Activated CD8-positive, alpha-beta memory T cell treated with anti-CD3 and anti-CD28 coated beads for 36 hours (primary cell): Measurements from ENCODE around the gene OR51B4. TPM values are rescaled to one million over a fixed set of nuclear protein-coding genes. Genes with fewer than 3 reads are reported as not detected.
"Not testable (repeated sequence)": the region's sequence is repeated elsewhere in the genome, so short reads cannot be mapped to it uniquely, and the experiment has no call there.

Source experiments
- CTCF ChIA-PET: fragments of 350-600 bp; sonication (Branson Sonifier 250); formaldehyde crosslinking; loops from one replicate; lab custom pipeline; 2021; ENCODE audit warnings: antibody characterized with exemption; lab: Charles Lee
- POLR2A ChIA-PET: fragments of 350-600 bp; sonication (Branson Sonifier 250); formaldehyde crosslinking; loops from one replicate; lab custom pipeline; 2021; ENCODE audit warnings: antibody characterized with exemption; lab: Charles Lee
- total RNA-seq, 2 experiments: library from RNA; stranded (reverse); gene quantifications; one replicate each; pipeline ENCODE4 v1.2.3, GENCODE V29; 2021

OR51B4 gene
- total RNA-seq, 2 experiments from 2014 or later: not detected

DNA sequence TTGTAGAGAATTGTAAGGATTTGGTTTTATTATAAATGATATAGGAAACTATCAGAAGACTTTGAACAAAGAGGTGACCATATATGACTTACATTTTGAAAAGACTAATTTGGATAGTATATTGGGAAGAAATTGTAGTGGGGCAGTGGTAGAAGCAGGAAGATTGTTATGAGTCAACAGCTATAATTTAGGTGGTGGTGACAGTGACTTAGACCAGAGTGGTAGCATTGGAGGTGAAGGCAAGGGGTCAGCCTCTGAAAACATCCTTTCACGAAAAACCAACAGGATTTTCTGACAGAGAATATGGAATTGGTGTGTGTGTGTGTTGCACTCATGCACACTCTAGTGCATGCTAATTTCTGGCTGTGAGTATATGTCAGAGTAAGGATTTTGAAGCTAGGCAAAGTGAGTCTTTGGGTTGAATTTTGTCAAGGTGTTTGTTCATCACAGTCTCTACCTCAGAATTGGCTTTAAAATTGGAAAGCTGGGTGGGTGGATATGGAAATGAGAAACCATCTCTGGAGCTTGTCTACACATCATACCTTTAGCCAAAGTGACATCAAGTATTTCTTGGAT, 23.9 kb downstream of the OR51B4 start:
- CTCF ChIA-PET: no interaction called here
- POLR2A ChIA-PET: no interaction called here

DNA sequence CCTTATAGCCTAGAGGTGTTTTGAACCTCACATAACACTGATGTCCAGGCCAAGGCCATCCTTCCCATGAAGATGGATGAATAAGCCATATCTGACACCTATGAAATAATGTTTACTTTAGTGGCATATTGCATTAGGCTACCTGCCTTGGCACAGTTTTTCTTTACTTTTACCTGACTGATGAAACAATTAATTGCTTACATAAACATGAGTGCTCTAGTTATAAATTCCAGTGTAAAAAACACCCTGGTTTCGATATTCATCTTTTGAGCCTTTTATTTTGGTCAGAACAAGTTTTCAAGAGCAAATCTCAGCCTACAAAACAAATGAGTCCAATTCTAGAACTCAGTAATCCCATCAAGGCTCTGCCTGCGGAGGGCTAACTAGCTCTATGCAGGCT, 25.0 kb downstream of the OR51B4 start:
- POLR2A ChIA-PET: no interaction called here
- CTCF ChIA-PET: no interaction called here

DNA sequence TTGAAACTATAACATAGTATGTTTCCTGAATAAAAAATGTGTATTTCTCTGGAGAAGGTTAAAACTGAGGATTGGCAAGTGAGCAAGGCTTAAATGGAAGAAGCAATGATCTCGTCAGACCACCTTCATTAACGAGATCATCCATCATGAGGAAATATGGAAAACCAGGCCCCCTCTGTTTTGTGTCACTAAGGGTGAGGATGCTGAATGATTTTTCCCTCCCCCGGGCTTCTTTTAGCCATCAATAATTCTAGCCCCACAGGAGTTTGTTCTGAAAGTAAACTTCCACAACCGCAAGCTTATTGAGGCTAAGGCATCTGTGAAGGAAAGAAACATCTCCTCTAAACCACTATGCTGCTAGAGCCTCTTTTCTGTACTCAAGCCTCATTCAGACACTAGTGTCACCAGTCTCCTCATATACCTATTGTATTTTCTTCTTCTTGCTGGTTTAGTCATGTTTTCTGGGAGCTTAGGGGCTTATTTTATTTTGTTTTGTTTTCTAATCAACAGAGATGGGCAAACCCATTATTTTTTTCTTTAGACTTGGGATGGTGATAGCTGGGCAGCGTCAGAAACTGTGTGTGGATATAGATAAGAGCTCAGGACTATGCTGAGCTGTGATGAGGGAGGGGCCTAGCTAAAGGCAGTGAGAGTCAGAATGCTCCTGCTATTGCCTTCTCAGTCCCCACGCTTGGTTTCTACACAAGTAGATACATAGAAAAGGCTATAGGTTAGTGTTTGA, 26.2 kb downstream of the OR51B4 start:
- CTCF ChIA-PET: no interaction called here

DNA sequence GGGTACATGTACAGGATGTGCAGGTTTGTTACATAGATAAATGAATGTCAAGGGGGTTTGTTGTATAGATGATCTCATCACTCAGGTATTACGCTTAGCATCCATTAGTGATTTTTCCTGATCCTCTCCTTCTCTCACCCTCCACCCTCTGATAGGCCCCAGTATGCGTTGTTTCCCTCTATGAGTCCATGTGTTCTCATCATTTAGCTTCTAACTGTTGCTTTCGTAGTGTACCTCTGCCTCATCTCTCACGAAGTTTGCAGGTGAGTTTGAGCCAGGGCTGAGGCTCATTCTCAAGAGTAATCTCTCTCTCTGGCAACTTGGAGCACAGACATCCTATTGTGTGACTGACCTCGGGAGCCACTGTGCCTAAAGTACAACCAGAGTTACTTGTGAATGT, 27.4 kb downstream of the OR51B4 start:
- ChIA-PET POLR2A (no interaction called here), CTCF (no interaction called here)

More for the DNA sequence above, 26.2 kb downstream of the OR51B4 start:
- POLR2A ChIA-PET: no interaction called here

DNA sequence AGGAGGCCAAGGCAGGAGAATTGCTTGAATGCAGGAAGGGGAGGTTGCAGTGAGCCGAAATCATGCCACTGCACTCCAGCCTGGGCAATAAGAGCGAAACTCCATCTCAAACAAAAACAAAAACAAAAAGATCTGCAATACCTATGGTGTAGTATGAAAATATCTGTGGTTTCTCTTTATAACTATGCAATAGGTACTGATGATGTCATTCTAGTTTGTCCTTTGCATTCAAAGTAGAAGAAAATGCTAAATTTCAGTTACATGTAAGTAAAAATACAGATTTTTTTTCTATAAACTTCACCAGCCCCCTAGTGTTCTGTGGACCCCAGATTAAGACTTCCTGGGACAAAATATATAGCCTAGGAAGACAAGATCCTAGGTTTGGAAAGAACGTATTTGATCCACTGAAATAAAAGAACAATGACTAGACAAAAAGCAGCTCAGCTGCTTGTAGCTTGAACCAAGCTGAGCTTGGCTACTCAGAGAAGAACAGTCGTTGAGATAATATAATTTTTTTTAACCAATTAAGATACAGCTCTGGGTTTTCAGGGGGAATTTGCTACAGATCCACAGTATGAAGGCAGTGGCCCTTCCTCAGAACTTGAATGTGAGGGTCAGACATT, 29.2 kb downstream of the OR51B4 start:
- POLR2A ChIA-PET: no interaction called here
- CTCF ChIA-PET: no interaction called here

DNA sequence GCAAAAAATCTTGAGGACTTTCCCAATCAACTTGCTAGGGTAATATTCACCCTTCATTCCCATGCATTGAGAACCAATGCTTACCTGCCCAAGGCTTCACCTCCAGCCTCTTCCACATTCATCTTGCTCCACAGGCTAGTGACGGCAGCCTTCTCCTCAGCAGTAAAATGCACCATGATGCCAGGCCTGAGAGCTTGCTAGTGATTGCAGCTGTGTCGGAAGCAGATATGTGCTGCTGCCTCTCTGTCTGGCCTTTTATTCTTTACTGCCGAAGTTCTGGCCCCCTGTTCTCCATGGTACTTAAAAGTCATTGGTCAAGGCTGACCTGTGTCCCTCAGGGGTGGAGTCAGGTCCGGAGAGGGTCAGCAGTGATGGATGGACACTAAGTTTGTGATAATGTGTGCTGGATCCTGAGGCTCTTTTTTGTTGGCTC, 32.0 kb downstream of the OR51B4 start, which contains the start of gene HBE1:
TSS of gene HBE1 (minus strand) at position 231 of the 433 bp plus-strand sequence. CDS start at position 176, 55 bp downstream.
- ChIA-PET CTCF (no interaction called here), POLR2A (no interaction called here)

DNA sequence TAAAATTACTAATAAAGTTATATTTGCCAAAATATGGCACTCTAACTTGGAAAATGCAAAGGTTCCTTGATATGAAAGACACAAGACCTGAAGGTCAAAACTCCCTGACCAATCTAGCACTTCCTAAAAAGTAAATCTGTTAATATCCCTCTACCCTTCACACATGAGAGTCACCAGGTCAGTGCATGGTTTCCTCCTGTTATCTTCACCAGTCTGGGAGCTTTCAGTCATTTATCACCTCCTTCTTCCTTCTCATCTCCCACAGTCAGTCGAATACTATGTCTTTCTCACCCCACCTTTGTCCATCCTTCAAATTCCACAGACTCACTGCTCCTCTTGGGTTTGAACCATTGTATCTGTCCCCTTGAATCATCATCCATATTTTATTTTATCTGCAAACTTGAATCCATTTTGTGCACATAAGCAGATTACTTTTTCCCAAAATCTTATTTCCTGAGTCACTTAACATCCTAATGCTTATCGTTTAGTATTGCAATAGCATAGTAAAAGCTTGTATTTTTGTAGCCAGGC, 34.6 kb downstream of the OR51B4 start:
- CTCF ChIA-PET: no interaction called here
- POLR2A ChIA-PET: no interaction called here

DNA sequence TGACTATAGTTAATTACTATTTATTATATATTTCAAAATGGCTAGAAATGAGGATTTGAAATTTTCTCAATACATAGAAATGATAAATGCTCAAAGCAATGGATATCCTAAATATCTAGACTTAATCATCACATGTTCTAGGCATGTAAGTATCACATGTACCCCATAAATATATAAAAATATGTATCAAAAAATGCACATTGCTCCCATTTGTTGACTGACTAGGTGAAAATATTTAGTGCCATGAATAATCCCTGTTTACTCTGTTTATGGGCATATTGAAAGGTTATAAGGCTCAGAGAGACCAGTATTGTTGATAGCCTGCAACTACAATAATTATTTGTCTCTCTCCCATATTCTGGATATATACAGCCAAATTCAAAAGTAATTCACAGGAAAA, 35.1 kb downstream of the OR51B4 start:
- POLR2A ChIA-PET: no interaction called here
- CTCF ChIA-PET: no interaction called here

DNA sequence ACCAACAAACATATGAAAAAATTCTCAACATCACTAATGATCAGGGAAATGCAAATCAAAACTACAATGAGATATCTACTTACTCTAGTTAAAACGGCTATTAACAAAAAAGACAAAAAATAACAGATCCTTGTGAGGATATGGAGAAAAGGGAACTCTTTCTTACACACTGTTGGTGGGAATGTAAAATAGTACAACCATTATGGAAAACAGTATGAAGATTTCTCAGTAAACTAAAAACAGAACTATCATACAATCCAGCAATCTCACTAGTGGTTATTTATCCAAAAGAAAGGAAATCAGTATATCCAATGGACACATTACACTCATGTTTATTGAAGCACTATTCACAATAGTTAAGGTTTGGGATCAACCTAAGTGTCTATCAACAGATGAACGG, 35.9 kb downstream of the OR51B4 start:
- POLR2A ChIA-PET: no interaction called here
- CTCF ChIA-PET: no interaction called here

DNA sequence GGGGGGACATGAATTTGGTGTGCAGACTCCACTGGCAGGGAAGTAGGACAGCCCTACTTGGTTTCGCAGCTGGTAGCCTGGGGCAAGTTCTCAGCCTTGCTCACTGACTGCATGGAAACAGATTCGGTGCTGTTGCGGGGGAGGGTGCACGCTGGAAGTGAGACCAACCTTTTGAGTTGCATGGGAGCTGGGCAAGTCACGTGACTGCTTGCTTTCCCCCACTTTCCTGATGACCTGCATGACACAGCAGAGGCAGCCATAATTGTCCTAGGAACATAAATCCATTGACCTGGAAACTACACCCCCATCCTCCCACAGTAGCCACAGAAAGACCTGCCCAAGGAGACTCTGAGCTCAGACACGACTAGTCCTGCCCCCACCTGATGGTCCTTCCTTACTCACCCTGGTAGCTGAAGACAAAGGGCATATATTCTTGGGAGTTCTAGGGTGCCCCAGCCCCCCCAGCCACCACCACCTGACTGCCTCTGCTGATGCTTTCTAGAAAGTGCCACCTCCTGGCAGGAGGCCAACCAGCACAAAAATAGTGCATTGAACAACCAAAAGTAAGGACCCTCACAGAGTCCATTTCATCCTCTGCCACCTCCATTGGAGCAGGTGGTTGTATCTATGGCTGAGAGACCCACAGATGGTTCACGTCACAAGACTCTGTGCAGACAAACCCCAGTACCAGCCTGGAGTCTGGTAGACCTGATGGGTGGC, 43.0 kb downstream of the OR51B4 start:
- CTCF ChIA-PET: no interaction called here

DNA sequence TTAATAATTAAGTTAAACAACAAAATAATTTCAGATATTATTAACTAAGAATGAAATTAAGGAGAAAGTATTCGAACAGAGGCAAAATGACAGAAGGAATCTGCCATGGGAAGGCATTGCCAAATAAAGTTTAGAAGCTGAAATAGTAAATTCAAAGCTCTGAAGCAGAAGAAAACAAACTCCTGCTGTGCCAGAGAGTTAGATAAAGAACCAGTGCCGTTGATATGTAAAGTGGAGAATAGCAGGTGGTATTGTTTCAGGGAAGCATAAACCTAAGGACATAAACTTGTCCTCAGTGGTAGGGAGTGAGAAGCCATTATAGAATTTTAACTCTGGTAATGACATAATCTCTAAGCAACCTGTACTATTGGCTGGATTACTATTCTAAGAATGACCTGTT, 44.5 kb downstream of the OR51B4 start:
- POLR2A ChIA-PET: no interaction called here
- CTCF ChIA-PET: no interaction called here

More for the DNA sequence above, 43.0 kb downstream of the OR51B4 start:
- POLR2A ChIA-PET: no interaction called here

DNA sequence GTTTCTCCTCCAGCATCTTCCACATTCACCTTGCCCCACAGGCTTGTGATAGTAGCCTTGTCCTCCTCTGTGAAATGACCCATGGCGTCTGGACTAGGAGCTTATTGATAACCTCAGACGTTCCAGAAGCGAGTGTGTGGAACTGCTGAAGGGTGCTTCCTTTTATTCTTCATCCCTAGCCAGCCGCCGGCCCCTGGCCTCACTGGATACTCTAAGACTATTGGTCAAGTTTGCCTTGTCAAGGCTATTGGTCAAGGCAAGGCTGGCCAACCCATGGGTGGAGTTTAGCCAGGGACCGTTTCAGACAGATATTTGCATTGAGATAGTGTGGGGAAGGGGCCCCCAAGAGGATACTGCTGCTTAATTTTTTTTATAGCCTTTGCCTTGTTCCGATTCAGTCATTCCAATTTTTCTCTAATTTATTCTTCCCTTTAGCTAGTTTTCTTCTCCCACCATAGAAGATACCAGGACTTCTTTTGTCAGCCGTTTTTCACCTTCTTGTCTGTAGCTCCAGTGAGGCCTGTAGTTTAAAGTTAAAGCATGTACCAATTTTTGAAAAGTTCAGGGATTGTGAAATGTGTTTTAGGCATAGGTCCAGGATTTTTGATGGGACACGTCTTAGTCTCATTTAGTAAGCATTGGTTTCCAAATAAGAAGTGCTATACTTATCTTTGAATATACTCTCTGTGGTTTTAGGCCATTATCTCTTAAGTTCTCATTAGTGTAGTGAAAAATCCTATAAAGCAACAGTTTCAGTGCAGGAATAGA, 46.9 kb downstream of the OR51B4 start, which contains the start of gene HBG2:
TSS of gene HBG2 (minus strand) at position 136 of the 768 bp plus-strand sequence. CDS start at position 83, 53 bp downstream.
- CTCF ChIA-PET, POLR2A ChIA-PET: not testable (repeated sequence)

DNA sequence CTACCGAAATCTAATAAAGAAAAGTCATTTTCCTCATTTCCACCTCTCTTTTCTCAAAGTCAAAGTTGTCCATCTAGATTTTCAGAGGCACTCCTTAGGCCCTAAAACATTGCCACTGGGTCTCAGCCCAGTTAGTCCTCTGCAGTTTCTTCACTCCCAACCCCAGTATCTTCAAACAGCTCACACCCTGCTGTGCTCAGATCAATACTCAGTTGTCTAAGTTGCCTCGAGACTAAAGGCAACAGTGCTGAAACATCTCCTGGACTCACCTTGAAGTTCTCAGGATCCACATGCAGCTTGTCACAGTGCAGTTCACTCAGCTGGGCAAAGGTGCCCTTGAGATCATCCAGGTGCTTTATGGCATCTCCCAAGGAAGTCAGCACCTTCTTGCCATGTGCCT, 47.7 kb downstream of the OR51B4 start:
- CTCF ChIA-PET, POLR2A ChIA-PET: not testable (repeated sequence)

DNA sequence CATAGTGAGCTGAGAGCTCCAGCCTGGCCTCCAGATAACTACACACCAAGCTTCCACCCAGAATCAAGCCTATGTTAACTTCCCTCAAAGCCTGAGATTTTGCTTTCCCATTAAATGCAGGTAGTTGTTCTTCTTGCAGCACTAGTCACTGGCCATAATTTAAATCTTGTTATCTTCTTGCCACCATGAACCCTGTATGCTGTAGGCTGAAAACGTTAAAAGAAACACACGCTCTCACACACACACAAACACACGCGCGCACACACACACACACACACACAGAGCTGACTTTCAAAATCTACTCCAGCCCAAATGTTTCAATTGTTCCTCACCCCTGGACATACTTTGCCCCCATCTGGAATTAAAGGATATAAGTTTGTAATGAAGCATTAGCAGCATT, 48.3 kb downstream of the OR51B4 start:
- CTCF ChIA-PET, POLR2A ChIA-PET: not testable (repeated sequence)

DNA sequence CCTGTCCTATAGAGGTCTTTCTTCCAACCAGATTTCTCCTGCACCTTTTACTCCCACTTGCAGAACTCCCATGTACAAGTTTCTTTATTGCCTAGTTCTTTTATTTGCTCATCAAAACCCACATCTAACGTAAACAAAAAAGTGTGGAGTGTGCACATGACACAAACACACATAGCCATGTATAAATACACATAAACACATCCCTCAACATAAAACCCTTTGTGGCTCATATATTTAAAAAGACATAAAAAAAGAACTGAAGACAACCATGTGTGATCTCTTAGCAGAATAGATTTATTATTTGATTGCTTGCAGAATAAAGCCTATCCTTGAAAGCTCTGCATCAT, 48.9 kb downstream of the OR51B4 start:
- ChIA-PET POLR2A (no interaction called here), CTCF (no interaction called here)

DNA sequence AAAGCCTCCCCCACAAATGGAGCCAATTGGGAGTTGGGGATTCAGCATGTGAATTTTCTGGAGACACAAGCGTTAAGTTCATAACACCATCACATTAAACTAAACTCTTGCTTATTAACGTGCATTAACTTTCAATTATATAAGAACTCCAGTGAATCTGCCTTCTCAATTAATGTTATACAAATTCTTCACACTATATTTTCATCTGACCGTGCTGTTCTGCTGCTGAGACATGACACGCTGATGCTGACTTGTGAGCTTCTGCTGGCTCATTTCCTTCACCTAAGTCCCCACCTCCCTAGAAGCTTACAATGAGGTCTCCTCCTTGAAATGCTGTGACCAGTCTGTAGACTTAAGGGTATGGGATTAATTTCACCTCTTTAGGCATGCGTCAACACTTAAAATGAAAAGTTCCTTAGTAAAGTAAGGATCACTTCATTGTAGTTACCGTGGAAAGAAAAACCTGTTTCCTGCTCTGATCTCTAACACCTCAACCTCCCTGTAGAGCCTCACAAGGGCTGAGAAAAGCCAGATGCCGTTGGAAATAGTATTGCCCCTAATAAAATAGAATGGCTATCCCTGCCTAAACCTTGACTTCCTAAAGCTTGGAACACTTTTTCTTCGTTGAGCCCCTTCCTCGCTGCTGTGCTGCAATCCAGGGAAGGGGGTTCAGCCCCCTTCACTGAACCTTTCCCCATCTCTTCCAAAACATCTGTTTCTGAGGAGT, 49.4 kb downstream of the OR51B4 start:
- ChIA-PET POLR2A (no interaction called here), CTCF (no interaction called here)

DNA sequence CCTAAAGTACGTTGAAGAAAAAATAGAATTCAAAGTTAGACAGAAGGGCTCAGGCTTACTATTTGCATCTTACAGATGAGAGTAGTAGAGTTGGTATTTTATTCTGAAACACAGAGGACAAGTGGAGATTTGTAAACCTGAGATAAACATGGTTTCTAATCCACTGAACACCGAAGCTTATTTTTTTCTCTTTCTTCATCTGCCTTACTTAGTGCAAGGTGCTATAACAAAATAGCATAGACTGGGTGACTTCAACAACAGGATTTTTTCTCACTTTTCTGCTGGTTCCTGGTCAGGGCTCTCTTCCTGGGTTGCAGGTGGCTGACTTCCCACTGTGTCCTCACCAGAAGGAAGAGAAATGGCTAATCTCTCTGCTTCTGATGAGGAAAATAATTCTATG, 50.0 kb downstream of the OR51B4 start:
- ChIA-PET CTCF (no interaction called here), POLR2A (no interaction called here)
